Measurements from ENCODE around the gene ELF3. TPM values are rescaled to one million over a fixed set of nuclear protein-coding genes. Genes with fewer than 3 reads are reported as not detected.

The ELF3 gene
- polyA plus RNA-seq, 1 donor from 2014 or later: 0.26 TPM

- H2AFZ ChIP-seq (ENCODE audit: low read depth, low read length): no peak overlapping the region
- no peaks in the 10 kb centered on the region for H3K9me2 ChIP-seq (ENCODE audit: insufficient read depth, low read length)
- H3K27ac ChIP-seq (ENCODE audit: low read length): no peak overlapping the region
- H3K4me2 ChIP-seq (ENCODE audit: low read length): no peak overlapping the region
- no peaks in the 10 kb centered on the region for H3F3A ChIP-seq (ENCODE audit: insufficient read depth, low read length, poor library complexity, severe bottlenecking)
- TF ChIP-seq TAF1 (IDR thresholded peaks at IDR 0.05; ENCODE audit: low read depth): no peak
- TF ChIP-seq POLR2AphosphoS5 (IDR thresholded peaks at IDR 0.05): no peak
- TF ChIP-seq EZH2 (IDR thresholded peaks at IDR 0.05; ENCODE audit: borderline replicate concordance, insufficient read depth, low read length, poor library complexity, severe bottlenecking): no peak
- H3K27me3 ChIP-seq (ENCODE audit: insufficient read depth, low read depth, low read length): no peaks in the 10 kb centered on the region
- no peaks in the 10 kb centered on the region for H4K20me1 ChIP-seq (ENCODE audit: insufficient read depth)
- no peaks in the 10 kb centered on the region for H3K9me3 ChIP-seq (ENCODE audit: low read length)
- H3K36me3 ChIP-seq (ENCODE audit: insufficient read depth, low read length): no peaks in the 10 kb centered on the region
- H3K79me2 ChIP-seq (replicated peaks; ENCODE audit: insufficient read depth, low read length): no peaks in the 10 kb centered on the region
- H3K4me3 ChIP-seq (ENCODE audit: low read length): no peak overlapping the region
- no peak overlapping the region for H3K9ac ChIP-seq (ENCODE audit: low read length)
These were observed 28.4 kb downstream of the ELF3 start for GRCh38 chr1:202038688-202039346.

- Histone ChIP-seq H2AFZ (ENCODE audit: low read depth, low read length) (no peak overlapping the region), H3K27me3 (ENCODE audit: insufficient read depth, low read depth, low read length) (no peaks in the 10 kb centered on the region), H3K4me2 (ENCODE audit: low read length) (no peak overlapping the region), H3K36me3 (ENCODE audit: insufficient read depth, low read length) (no peaks in the 10 kb centered on the region), H3K9ac (ENCODE audit: low read length) (no peak overlapping the region), H3K27ac (ENCODE audit: low read length) (no peak overlapping the region), H4K20me1 (ENCODE audit: insufficient read depth) (no peaks in the 10 kb centered on the region), H3F3A (ENCODE audit: insufficient read depth, low read length, poor library complexity, severe bottlenecking) (no peaks in the 10 kb centered on the region), H3K9me2 (ENCODE audit: insufficient read depth, low read length) (no peaks in the 10 kb centered on the region), H3K9me3 (ENCODE audit: low read length) (no peaks in the 10 kb centered on the region), H3K79me2 (replicated peaks; ENCODE audit: insufficient read depth, low read length) (no peaks in the 10 kb centered on the region), H3K4me3 (ENCODE audit: low read length) (no peak overlapping the region)
- TF ChIP-seq MXI1 (conservative IDR thresholded peaks at IDR 0.05; ENCODE audit: poor library complexity, severe bottlenecking): no peak
- TF ChIP-seq CTCF (IDR thresholded peaks at IDR 0.05; ENCODE audit: poor library complexity, severe bottlenecking): no peak
- no peak for TF ChIP-seq RAD21 (conservative IDR thresholded peaks at IDR 0.05)
- TF ChIP-seq SMC3 (conservative IDR thresholded peaks at IDR 0.05; ENCODE audit: poor library complexity): no peak
- no peak for TF ChIP-seq TAF1 (IDR thresholded peaks at IDR 0.05; ENCODE audit: low read depth)
- TF ChIP-seq POLR2AphosphoS5 (IDR thresholded peaks at IDR 0.05): no peak
- no peak for TF ChIP-seq EP300 (conservative IDR thresholded peaks at IDR 0.05; ENCODE audit: poor library complexity, severe bottlenecking)
- TF ChIP-seq EZH2 (IDR thresholded peaks at IDR 0.05; ENCODE audit: borderline replicate concordance, insufficient read depth, low read length, poor library complexity, severe bottlenecking): no peak
- no peak for TF ChIP-seq REST (IDR thresholded peaks at IDR 0.05; ENCODE audit: borderline replicate concordance)
These were observed 35.3 kb downstream of the ELF3 start for GRCh38 chr1:202045705-202046104.

All from neural cell (in vitro differentiated cells).